DMS79 (cell line): ENCODE data around the gene GOLGA2.

Experiments used
- DNase-seq: peaks from one replicate; lab custom pipeline; 2025; lab: John Stamatoyannopoulos, UW

GOLGA2 gene

DNA sequence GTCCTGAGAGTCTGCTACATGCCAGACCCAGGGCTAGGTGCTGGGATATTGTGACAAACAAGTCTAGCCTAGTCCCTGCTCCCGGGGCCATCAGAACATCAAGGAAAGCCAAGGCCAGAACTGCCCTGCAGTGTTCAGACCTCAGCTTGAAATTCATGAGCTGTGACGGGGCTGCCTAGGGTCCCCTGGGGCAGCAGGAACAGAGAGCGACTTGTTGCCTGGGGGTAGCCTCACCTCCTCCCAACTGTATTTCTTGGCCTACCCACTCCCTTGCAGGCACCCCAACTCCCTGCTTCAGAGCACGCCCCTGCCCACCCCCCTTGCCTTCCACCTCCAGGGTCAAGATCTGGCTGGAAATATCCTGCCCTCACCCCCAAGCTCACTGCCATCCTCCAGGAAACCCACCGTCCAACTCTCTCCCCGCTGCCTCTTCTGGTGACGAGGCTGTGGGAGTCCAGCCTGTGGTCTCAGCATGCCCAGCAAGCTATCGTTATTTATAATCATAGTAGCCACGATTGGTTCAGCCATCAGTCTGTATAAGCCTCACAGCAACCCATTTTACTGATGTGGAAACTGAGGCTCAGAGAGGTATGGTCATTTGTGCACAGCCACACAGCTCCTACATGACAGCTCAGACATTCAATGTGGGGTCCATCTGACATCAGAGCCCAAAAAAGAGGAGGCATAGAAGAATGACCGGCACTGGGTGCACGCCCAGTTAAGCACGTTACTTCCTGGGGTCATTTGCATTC lies 61.9 kb downstream of the GOLGA2 start:
- no peak for DNase-seq

DNA sequence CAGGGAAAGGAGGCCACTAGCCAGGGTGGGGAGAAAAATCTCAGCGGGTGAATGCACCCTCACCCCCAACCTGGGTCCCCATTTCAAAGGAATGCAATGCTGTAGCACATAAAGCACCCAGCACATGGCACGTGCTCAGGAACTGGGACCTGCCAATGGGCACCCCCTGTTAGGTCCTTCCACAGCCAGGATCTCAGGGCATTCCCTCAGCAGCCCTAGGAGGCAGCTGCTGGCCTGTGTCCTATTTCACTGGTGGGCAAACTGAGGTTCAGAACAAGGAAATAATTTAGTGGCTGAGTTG lies 63.9 kb downstream of the GOLGA2 start:
- no peak for DNase-seq

- no peak for DNase-seq
Observed at GRCh38 chr9:128211186-128211980, 64.4 kb downstream of the GOLGA2 start.

- DNase-seq, result no peak
Observed at GRCh38 chr9:128208946-128209669, 66.7 kb downstream of the GOLGA2 start.

DNA sequence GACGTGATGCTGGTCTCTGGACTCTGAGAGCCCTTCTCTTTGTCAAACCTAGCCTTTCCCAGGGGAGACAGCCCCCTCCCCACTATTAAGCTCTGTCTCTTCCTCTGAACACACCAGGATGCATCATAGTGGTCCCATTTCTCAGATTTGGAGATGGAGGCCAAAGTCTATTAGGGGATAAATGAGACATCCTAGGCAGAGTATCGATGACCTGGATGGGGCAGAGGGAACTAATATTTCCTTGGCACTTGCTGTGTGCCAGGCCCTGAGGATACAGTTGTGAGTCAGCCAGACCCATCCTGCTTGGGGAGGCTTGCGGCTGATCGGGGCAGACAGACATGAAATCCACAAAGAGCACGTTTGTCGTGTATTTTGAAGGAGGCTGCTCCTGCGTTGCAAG lies 67.4 kb downstream of the GOLGA2 start:
- DNase-seq, result no peak

- DNase-seq, result no peak
Observed at GRCh38 chr9:128206916-128207910, 68.6 kb downstream of the GOLGA2 start.

GRCh38 chr9:128206484-128206883 lies 69.3 kb downstream of the GOLGA2 start:
- no peak for DNase-seq
